CD4-positive, alpha-beta T cell treated with Interleukin-17A for 4 hours (primary cell): ENCODE data around the gene HSPA2.

ENCODE experiments used
- DNase-seq: peaks from one replicate; pipeline ENCODE4 v3.0.0-alpha.2; 2020; ENCODE audit warnings: mixed read lengths

Gene HSPA2

DNA sequence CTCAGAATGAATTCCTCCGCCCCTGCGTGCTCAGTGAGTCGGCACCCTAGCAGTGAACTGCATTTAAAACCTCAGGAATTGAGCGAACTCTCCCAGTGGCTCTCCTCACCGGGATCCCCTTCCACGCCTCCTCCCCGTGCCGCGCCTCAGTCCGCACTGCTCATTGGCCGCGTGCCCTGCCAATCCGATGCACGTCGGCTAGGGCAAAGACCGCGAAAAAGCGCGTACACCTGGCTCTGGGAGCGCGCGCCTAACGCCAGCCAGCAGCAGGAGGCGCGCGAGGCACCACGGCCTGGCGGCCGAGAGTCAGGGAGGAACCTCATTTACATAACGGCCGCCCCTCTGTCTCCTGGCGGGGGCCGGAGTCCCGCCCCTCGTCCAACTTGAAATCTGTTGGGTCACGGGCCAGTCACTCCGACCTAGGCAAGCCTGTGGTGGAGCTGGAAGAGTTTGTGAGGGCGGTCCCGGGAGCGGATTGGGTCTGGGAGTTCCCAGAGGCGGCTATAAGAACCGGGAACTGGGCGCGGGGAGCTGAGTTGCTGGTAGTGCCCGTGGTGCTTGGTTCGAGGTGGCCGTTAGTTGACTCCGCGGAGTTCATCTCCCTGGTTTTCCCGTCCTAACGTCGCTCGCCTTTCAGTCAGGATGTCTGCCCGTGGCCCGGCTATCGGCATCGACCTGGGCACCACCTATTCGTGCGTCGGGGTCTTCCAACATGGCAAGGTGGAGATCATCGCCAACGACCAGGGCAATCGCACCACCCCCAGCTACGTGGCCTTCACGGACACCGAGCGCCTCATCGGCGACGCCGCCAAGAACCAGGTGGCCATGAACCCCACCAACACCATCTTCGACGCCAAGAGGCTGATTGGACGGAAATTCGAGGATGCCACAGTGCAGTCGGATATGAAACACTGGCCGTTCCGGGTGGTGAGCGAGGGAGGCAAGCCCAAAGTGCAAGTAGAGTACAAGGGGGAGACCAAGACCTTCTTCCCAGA, at the start of gene HSPA2:
Gene HSPA2, plus strand, starts transcription at position 534 of the 995 bp plus-strand sequence. Its CDS starts 109 bp downstream, at position 643.
- peak; percentile 93 for DNase-seq

DNA sequence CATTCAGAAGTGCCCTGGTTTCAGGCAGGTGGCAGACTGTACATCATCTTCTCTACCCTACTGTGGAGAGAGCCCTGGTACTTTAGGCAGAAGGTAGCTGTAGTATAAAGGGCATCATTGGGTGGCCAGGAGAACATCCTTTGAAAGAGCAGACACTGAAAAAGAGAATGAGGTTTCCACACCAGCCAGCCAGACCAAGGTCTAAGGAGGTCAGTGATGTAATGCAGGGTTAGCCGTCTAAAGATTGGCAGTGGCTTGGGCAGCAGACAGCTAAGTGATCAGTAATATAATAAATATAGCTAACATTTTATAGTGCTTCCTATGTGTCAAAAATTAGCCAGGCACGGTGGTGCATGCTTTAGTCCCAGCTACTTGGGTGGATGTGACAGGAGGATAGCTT, 48.9 kb upstream of the HSPA2 start:
- no peak for DNase-seq

DNA sequence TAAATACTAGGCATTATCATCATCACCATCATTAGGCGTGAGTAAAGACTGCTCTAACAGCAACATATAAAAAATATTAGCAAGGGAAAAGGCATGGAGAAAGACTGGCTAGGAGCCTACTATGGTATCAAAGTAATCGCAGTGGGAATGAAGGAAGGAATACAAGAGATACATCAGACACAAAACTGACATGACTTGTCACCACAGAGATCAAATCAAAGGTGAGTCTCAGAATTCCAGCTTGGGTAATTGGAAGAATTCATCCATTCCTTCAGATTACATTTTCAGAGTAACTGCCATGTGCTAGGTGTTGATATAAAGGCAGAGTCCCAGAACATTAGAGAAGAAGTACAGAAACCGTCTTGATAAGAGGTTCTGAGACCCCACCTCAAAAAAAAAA, 47.1 kb upstream of the HSPA2 start:
- DNase-seq: no peak

GRCh38 chr14:64495252-64495651, 45.3 kb upstream of the HSPA2 start:
- no peak for DNase-seq

DNA sequence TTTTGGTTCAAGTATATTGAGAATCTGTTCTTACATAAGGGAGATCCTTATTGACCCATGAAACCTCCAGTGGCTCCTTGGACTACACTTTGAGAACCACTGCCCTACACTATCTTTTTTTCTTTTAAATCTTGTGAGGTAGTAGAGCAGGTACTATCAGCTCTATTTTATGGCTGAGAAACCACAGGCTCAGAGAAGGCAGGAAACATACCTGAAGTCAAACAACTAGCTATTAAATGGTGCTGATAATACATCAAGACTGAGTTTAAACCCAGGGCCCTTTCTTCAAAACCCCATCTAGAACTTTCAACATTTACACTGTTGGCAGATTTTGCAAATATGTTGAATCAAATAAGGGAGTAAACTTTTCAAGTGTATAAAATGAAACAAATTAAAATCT, 43.8 kb upstream of the HSPA2 start:
- DNase-seq: no peak

DNA sequence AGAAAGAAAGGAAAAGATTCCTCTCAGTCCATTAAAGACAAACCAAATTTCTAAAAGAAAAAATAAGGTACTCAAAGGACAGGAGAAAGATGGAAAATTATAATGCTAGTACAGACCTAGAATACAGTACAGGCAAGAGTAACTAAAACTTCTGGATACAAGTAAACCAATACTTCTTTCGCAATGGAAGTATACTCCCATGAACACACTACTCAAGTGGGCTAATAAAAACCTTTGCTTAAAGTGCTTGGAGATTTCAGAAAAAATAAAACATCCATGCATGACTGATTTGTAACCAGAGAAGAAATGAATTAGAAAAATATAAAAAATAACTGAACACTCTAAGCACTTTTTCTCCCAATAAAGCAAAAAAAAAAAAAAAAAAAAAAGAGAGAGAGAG, 40.5 kb upstream of the HSPA2 start:
- DNase-seq: no peak

DNA sequence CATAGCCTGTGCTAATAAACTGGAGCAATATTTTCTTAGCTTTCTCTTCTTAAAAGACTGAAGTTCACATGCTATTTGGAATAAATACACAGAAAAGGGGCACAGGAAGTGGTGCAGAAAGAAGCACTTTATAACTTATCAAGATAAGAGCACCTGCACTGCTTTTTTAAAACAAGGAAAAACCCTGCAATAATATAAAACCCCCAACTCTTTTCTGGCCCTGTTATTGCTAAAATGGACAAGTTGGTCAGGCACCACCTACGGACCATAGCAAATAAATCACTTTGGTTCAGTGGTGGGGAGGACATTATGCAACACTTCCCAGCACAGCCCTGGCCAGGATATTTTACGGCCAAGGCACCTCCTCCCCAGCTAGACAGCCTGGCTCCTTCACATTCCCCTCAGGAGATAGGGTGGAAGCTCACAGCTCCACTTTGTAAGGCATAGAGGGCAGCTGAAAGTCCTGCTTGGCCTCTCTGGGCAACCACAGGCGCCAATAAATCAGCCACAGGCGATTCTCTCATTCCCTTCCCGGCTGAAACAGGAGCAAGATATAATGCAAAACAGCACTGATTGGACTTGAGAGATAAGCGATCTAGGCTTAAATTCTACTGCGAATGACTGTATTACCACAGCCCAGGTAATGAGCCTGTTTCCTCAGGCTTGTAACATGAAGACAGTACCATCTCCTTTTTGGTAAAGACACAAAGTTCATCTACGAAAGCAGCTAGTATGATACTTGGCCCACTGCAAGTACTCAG, 39.0 kb upstream of the HSPA2 start:
- DNase-seq: peak; percentile 14

- peak; percentile 30 for DNase-seq
Observed at GRCh38 chr14:64502456-64502855, 38.1 kb upstream of the HSPA2 start.

GRCh38 chr14:64502887-64503433, 37.6 kb upstream of the HSPA2 start:
- peak; percentile 45 for DNase-seq

- DNase-seq: peak; percentile 94
Observed at GRCh38 chr14:64503434-64504309, 36.9 kb upstream of the HSPA2 start, which contains the start of gene ZBTB25. Gene ZBTB25 (minus strand): TSS chr14:64503838. CDS start chr14:64490533, 13,305 bp downstream.

DNA sequence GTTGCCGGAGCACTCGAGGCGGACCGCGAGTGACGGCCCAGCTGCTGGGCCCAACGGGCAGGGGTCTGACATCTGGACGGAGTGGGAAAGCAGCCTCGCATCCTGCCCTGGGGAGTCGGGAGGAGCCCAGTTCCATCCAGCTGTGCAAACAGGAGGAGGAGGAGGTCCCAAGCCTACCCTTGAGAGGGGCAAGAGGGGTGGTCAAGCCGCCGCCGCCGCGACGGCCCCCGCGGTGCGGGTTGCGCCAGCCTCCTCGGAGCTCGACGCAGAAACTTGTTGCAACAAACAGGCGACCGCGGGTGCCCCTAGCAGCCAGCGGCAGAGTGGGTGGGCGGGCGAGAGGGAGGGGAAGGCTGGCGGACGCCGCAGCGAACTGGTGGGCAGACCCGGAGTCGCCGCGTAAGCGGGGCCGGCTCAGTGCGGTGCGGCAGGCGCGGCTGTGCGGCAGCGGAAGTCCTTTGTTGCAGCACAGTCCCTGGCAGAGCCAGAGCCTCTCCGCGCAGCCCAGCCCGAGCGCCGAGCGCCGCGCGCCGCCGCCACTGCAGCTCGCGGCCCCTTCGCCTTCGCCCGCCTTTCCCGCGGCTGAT, 36.1 kb upstream of the HSPA2 start, which contains the start of gene ZBTB1:
Gene ZBTB1, plus strand, starts transcription at position 461 of the 587 bp plus-strand sequence. CDS start 16,735 bp downstream, outside the sequence.
- peak; percentile 84 for DNase-seq

- DNase-seq: peak; percentile 86
Observed at GRCh38 chr14:64504897-64505794, 35.4 kb upstream of the HSPA2 start.

DNA sequence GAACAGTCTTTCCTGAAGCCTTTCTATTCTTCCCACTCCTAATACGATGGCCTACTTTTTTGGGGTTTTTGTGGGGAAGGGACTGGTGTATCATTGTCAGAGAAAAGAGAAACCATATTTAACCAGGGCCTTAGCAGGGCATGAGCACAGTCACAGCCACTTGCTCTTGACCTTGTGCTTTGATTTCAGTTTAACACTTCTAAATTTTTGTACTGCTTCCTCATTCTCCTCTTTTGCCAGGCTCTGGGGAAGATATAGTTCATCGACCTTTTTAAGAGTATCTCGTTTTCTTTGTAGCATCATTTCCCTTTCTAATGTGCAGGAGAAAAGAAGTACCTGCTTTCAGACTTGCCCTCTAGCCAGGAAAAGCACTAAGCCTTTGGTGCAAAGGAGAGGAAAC, 33.8 kb upstream of the HSPA2 start:
- DNase-seq: no peak

DNA sequence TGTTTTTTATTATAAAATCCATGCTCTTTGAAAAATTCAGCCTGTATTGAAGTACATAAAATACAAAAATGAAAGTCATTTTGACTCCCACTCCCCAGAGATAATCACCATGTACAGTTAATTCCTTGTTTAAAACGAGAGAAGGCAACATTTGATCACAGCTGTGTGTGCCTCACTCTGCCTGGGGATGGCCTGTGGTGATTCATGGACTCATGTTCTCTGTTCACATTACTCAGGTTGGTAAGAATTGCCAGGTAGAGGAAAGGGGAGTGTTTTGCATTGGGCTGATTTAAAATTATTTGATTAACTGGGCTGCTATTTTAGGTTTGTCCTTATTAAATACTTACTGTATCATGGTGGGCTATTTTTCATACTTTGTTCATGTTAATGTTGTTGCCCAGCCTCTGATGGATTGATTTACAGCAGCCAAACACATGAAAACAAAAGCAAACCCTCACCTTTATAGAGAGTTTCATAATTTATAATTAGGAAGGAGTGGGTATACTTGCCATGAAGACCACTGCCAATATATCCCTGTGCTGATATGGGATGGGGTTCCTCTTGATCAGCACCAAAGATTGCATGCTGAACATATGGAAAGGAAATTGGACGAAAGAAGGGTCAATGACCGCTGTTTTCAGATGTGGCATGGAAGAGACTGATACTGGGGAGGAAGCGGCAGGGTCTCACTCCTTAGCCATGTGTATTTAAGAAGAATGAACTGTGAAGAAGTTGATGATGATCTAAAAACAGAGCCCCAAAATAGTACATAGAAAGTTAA, 33.0 kb upstream of the HSPA2 start:
- DNase-seq: peak; percentile 57

- no peak for DNase-seq
Observed at GRCh38 chr14:64508215-64508776, 32.2 kb upstream of the HSPA2 start.

GRCh38 chr14:64509036-64509435, 31.5 kb upstream of the HSPA2 start:
- no peak for DNase-seq

- peak; percentile 78 for DNase-seq
Observed at GRCh38 chr14:64510825-64511671, 29.5 kb upstream of the HSPA2 start.

DNA sequence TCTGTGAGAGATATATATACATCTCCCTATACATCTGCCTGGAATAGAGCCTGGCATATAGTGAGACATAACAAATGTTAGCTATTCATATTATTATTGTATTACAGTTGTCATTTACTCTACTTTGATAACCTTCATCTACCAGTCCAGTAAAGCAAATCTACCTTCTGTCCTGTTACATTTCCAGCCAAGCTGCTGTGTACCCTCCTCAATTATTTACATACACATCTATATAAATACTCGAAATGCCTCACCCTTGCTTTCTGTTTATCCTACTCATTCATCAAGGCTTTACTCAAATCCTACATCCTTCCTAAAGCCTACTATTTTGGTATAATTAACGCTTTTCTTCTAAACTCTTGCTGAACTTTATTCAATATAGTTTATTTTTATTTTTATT, 27.3 kb upstream of the HSPA2 start:
- DNase-seq: no peak
